Measurements from ENCODE around the gene SANBR.

GRCh38 chr2:61045226-61045625 is 20.4 kb upstream of the SANBR start:
- TF ChIP-seq CTCF (conservative IDR thresholded peaks at IDR 0.05; ENCODE audit: low read length): no peak
- TF ChIP-seq EZH2phosphoT487 (IDR thresholded peaks at IDR 0.05; ENCODE audit: borderline replicate concordance): no peak

All from Loucy (cell line).